GM18909 (cell line): ENCODE measurements around the gene INHBC.
"Not testable (repeated sequence)": the region's sequence is repeated elsewhere in the genome, so short reads cannot be mapped to it uniquely, and the experiment has no call there.

Experiments used
- ATAC-seq: cut with Tn5 transposase; IDR thresholded peaks from one replicate; pipeline ENCODE4 v1.9.1; 2021; ENCODE audit warnings: mild to moderate bottlenecking; ENCODE audit not compliant: unreplicated experiment, poor library complexity

INHBC gene, protein sequence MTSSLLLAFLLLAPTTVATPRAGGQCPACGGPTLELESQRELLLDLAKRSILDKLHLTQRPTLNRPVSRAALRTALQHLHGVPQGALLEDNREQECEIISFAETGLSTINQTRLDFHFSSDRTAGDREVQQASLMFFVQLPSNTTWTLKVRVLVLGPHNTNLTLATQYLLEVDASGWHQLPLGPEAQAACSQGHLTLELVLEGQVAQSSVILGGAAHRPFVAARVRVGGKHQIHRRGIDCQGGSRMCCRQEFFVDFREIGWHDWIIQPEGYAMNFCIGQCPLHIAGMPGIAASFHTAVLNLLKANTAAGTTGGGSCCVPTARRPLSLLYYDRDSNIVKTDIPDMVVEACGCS

DNA sequence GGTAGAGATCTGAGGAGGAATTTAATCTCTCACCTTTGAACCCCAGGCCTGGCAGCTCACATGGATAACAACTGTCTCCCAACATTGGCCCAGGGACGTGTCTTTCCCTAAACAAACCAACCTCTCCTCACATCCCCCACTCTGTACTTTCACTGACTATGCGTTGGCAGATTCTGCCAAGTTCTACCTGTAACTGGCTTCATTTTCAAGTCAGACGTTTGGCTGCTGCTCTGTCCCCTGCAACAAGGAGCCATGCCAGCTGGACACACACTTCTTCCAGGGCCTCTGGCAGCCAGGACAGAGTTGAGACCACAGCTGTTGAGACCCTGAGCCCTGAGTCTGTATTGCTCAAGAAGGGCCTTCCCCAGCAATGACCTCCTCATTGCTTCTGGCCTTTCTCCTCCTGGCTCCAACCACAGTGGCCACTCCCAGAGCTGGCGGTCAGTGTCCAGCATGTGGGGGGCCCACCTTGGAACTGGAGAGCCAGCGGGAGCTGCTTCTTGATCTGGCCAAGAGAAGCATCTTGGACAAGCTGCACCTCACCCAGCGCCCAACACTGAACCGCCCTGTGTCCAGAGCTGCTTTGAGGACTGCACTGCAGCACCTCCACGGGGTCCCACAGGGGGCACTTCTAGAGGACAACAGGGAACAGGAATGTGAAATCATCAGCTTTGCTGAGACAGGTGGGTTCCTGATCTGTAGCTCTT lies at the start of gene INHBC:
TSS of gene INHBC (plus strand) at position 268 of the 707 bp plus-strand sequence. CDS start at position 371, 103 bp downstream.
- no peak for ATAC-seq

DNA sequence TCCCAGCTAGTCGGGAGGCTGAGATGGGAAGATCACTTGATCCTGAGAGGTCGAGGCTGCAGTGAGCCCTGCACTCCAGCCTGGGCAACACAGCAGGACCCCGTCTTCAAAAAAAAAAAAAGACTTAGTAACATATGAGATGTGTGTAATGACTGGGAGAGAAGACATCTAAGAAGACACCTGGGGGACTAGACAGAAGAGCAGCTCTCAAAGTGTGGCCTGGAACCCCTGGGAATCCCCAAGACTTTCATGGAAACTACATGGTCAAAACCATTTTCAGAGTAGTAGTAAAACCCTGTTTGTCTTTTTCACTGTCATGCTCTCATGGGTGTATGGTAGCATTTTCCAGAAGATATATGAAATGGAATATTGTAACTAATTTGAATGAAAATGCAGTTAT lies 49.0 kb upstream of the INHBC start:
- no peak for ATAC-seq

DNA sequence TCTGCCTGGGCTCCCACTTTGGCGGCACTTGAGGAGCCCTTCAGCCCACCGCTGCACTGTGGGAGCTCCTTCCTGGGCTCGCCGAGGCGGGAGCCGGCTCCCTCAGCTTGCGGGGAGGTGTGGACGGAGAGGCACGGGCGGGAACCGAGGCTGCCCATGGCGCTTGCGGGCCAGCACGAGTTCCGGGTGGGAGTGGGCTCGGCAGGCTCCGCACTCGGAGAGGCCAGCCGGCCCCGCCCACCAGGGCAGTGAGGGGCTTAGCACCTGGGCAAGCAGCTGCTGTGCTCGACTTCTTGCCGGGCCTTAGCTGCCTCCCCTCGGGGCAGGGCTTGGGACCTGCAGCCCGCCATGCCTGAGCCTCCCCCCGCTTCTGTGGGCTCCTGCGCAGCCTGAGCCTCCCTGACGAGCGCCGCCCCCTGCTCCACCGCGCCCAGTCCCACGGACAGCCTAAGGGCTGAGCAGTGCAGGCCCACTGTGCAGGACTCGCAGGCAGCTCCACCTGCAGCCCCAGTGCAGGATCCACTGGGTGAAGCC lies 48.3 kb upstream of the INHBC start:
- ATAC-seq: no peak

DNA sequence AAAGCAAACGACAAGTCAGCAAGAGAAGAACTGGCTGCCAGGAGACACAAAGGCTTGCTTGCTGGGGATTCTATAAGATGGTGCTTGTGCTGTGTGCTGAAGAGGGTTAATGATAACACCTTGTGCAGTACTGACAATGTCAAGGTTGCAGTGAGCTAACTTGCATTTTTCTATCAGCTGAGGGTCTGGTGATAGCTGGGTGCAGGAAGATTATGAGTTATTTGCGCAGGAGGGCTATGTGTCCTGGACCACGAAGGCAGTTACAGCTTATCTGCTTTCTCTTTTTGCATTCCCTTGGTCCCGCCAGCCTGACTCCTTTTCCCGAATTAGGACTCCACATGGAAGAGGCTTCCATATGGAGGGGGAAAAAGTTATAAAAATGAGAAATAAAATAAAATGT lies 46.2 kb upstream of the INHBC start:
- ATAC-seq: no peak

DNA sequence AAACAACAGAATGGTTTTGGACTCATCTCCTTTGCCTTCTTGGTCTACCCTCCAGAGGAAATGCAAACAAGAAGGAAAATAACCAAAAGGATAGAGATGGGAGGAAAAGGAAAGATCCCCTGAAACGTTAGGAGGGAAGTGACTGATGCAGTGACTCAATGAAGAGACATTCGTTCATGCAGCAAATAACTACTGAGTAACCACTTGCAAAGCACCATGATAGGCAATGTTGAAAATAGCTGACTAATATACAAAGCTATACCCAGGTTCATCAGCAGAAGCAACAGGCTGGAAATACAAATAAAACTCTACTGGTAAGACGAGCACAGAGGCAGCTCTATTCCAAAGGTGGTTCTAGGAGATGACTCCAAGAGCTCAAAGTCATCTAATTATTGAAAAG lies 45.6 kb upstream of the INHBC start:
- ATAC-seq: no peak

DNA sequence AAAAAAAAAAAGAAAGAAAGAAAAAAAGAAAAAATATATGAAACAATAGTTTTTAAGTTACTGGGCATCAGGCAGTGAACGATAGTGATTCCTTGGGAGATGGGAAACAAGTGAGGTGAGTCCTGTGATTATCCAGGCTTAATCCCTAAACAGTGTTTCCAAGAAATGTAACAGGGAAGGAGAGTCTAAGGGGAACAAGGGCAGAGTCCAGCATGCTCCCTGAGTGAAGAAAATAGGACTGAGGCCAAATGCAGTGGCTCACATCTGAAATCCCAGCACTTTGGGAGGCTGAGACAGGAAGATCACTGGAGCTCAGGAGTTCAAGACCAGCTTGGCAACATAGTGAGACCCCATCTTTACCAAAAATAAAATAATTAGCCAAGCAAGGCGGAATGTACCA lies 44.4 kb upstream of the INHBC start:
- no peak for ATAC-seq

DNA sequence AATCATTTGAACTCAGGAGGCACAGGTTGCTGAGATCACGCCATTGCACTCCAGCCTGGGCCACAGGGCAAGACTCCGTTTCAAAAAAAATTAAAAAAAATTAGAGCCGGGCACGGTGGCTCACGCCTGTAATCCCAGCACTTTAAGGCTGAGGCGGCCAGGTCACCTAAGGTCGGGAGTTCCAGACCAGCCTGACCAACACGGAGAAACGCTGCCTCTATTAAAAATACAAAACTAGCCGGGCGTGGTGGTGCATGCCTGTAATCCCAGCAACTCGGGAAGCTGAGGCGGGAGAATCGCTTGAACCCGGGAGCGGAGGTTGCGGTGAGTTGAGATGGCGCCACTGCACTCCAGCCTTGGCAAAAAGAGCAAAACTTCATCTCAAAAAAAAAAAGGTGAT lies 39.5 kb upstream of the INHBC start:
- ATAC-seq: no peak

DNA sequence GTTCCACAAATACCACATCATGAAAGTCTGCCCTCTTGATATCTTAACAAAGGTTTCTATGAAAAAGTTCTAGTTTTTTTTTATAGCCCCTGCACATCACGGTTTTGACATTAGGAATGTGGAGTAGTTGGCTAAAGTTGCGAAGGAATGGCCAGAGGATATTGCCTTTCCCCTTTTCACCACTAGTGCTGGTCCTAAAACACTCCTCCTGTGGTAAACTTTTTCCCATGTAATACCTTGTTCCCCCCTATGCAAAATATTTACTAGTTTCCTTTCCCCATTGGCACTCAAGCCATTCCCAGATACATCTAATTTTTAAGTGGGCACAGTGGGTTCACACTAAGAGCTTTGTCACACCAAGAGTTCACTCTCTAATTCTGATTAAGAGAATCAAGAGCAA lies 37.1 kb upstream of the INHBC start:
- no peak for ATAC-seq

DNA sequence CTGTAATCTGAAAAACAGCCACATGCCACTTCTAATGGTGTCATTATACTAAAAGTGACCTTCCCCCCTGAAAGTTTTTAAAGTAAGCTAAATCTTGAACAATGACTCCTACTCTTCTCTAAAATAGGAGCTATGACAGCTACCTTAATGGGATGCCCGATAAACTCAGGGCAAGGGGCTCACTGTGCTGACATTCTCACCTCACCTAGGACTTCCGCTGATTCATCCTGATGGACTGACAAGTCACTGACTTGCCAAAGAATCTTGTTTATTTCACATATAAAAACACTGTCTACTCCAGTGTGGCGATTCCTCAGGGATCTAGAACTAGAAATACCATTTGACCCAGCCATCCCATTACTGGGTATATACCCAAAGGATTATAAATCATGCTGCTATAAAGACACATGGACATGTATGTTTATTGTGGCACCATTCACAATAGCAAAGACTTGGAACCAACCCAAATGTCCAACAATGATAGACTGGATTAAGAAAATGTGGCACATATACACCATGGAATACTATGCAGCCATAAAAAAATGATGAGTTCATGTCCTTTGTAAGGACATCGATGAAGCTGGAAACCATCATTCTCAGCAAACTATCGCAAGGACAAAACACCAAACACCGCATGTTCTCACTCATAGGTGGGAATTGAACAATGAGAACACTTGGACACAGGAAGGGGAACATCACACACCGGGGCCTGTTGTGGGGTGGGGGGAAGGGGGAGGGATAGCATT lies 34.7 kb upstream of the INHBC start:
- not testable (repeated sequence) for ATAC-seq

DNA sequence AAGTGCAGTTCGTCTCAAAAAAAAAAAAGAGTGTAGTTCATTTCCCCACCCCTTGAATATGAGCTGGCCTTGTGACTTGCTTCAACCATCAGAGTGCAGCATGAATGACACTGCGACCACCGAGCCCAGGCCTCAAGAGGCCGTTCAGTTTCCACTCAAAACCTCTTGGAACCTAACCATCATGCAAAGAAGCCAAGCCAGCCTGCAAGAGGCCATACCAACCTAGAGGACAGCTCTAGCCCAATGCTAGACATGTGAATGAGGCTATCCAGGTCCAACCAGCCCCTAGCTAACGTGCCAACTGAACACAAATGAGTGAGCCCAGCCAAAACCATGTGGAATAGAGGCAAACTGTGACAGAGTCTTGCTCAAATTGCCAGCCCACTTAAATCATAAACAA lies 33.4 kb upstream of the INHBC start:
- no peak for ATAC-seq

DNA sequence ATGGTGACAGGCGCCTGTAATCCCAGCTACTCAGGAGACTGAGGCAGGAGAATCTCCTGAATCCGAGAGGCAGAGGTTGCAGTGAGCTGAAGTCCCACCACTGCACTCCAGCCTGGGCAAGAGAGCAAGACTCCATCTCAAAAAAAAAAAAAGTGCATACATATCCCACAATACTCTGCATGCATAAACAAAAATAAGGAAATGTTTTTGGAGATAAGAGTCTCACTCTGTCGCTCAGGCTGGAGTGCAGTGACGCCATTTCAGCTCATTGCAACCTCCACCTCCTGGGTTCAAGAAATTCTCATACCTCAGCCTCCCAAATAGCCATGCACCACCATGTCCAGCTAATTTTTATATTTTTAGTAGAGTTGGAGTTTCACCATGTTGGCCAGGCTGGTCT lies 32.4 kb upstream of the INHBC start:
- ATAC-seq: not testable (repeated sequence)

DNA sequence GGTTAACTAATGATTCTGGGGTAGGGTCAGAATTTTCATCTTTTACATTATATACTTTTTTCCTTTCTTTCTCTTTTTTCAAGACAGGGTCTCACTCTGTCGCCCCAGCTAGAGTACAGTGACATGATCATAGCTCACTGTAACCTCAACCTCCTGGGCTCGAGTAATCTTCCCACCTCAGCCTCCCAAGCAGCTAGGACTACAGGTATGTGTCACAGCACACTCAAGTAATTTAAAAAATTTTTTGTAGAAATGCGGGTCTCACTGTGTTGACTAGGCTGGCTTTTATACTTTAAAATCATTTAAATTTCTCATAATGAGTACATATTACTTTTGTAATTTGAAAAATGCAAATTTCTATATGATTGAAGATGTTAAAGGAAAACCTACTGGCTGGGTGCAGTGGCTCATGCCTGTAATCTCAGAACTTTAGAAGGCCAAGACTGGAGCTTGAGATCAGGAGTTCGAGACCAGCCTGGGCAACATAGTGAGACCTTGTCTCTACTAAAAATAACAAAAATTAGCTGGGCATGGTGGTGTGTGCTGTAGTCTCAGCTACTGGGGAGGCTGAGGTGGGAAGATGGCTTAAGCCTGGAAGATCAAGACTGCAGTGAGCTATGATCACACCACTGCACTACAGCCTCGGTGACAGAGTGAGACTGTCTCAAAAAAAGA lies 29.5 kb upstream of the INHBC start:
- ATAC-seq: no peak

DNA sequence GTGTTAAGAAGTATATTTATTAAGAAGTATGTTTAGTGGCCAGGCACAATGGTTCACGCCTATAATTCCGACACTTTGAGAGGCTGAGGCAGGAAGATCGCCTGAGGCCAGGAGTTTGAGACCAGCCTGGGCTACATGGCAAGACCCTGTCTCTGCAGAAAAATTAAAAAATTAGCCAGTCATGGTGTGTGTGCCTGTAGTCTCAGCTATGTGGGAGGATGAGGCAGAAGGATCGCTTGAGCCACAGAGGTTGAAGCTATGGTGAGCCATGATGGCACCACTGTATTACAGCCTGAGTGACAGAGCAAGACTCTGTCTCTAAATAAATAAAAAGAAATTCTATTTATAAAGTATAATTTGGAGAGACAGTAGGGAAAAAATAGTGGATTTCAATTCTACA lies 24.1 kb upstream of the INHBC start:
- ATAC-seq: no peak

DNA sequence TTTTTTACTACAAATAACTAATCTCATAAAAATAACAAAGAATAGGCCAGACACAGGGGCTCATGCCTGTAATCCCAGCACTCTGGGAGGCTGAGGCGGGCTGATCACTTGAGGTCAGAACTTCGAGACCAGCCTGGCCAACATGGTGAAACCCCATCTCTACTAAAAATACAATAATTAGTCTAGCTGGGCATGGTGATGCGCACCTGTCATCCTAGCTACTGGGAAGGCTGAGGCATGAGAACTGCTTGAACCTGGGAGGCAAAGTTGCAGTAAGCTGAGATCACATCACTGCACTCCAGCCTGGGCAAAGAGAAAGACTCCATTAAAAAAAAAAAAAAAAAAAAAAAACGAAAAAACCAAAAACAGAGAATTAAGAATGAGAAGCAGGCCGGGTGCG lies 20.4 kb upstream of the INHBC start:
- ATAC-seq: not testable (repeated sequence)

DNA sequence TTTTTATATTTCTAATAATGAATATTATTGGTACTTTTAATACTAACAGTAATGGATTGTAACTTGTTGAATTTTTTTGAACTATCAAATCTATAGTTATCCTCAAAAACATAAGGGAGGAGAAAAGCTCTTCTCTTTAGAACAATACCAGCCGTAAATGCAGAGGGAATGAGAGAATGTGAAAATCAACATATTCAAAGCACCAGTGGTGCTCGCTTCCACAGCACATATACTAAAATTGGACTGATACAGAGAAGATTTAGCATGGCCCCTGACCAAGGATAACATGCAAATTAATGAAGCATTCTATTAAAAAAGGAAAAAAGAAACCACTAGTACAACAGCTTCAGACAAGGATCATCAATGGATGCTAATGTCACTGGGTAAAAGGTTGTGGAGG lies 19.5 kb upstream of the INHBC start:
- ATAC-seq: no peak

DNA sequence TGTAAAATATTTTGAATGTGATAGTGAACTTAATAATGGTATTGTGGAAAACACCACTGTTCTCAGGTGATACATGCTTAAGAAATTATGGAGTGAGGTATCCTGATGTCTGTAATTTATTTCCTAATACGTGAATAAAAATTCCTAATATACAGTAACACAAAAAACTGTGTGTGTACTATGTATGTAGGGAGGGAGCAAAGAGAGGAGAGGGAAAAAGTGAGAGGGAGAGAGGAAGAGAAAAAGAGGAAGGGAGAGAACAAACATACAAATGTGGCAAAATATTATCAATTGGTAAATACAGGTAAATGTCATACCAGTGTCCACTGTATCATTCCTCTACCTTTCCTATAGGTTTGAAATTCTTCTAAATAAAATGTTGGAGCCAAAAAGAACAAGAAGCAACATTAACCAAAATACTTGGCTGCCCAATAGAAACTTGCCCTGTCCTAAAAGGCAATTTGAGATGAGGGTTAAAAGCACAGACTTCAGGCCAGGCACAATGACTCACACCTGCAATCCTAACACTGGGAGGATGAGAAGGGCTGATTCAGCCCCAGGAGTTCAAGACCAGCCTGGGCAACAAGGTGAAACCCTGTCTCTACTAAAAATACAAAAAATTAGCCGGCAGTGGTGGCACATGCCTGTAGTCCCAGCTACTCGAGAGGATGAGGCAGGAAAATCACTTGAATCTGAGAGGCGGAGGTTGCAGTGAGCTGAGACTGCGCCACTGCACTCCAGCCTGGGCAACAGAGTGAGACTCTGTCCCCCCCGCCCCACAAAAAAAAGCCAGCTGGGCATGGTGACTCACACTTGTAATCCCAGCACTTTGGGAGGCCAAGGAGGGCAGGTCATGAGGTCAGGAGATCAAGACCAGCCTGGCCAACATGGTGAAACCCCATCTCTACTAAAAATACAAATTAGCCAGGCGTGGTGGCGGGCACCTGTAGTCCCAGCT lies 18.3 kb upstream of the INHBC start:
- no peak for ATAC-seq

DNA sequence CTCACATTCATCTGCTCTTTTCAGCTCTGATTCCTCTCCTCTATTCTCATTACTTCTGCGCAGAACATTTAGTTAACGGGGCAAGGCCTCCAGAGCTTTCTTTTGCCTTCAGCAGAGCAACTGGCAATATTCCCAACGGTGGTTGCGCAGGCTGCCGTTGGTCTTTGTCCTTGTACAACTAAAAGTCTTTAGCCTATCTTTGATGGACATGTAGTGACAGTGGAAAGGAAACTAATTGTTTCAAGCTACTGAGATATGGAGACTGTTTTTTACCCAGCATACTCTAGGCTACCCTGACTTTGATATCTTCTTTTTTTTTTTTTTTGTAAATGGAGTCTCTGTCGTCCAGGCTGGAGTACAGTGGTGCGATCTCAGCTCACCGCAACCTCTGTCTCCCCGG lies 16.3 kb upstream of the INHBC start:
- no peak for ATAC-seq

DNA sequence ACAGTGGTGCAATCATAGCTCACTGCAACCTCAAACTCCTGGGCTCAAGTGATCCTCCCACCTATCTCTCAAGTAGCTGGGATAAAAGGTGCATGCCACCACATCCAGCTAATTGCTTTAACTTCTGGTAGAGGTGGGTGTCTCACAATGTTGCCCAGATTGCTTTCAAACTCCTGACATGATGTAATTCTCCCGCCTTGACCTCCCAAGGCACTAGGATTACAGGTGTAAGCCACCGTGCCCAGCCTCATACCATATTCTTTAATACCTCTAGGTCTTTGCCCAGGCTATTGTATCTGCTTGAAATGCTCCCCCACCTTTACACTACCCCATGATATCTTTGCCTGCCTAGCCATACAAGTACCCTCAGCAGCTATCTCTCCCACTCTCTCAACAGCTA lies 15.1 kb upstream of the INHBC start:
- no peak for ATAC-seq

DNA sequence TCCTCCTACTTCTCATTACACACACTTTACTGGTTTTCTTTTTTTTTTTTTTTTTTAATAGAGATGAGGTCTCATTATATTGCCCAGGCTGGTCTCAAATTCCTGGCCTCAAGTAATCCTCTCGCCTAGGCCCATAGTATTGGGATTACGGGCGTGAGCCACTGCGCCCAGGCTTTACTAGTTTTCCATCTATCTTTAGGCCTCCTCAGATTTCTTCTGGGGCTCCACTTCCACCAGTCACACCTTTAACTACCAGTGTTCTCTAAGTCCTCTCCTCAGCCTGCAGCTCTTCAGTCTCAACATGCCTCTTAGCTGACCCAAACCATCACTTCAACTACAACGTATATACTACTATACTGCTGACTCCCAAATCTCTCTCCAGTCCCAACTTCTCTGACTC lies 14.1 kb upstream of the INHBC start:
- no peak for ATAC-seq
